Tibial nerve (tissue), 4 donors: ENCODE data around the gene ATG7. TPM values are rescaled to one million over a fixed set of nuclear protein-coding genes. Genes with fewer than 3 reads are reported as not detected.
A peak's percentile ranks its signal among the peaks of the same experiment; 100 is the strongest.

Experiments
- DNase-seq, 2 donors: peaks; one replicate each; pipeline ENCODE4 v3.0.0-alpha.2; 2019; ENCODE audit warnings: low spot score in 2 of 2
- H3K27ac ChIP-seq, 4 donors: fragments of 200-600 bp; sonication (generic) in 3 of 4; one replicate each; pipeline ENCODE4 v1.5.1; 2017 to 2019; ENCODE audit warnings: mild to moderate bottlenecking in 1 of 4
- H3K27me3 ChIP-seq, 2 donors: fragments of 200-600 bp; sonication (generic) in 1 of 2; one replicate each; pipeline versions ENCODE4 v1.5.1 to v1.6.0; 2017 to 2019
- H3K36me3 ChIP-seq, 3 donors: fragments of 200-600 bp; sonication (generic); one replicate each; pipeline ENCODE4 v1.5.1; 2018 to 2019
- H3K4me1 ChIP-seq, 4 donors: fragments of 200-600 bp; sonication (generic) in 3 of 4; one replicate each; pipeline ENCODE4 v1.5.1; 2017 to 2019
- H3K4me3 ChIP-seq, 4 donors: fragments of 200-600 bp; sonication (generic) in 3 of 4; one replicate each; pipeline ENCODE4 v1.5.1; 2017 to 2019; ENCODE audit warnings: mild to moderate bottlenecking in 1 of 4, moderate library complexity in 1 of 4
- H3K9me3 ChIP-seq, 4 donors: fragments of 200-600 bp; sonication (generic) in 3 of 4; one replicate each; pipeline ENCODE4 v1.5.1; 2017 to 2019
- CTCF ChIP-seq, 5 experiments: fragments of 200-600 bp in 3 of 5; fragments of 450-650 bp in 2 of 5; sonication (generic) in 3 of 5; IDR thresholded peaks; one replicate each; pipeline ENCODE4 v1.5.1; 2016 to 2019; ENCODE audit warnings: antibody characterized with exemption in 5 of 5, mild to moderate bottlenecking in 3 of 5, moderate library complexity in 2 of 5
- EP300 ChIP-seq, 2 donors: sonication (generic); formaldehyde crosslinking; IDR thresholded peaks; one replicate each; pipeline ENCODE4 v1.6.1; 2017; ENCODE audit warnings: antibody characterized with exemption in 2 of 2, mild to moderate bottlenecking in 1 of 2
- POLR2A ChIP-seq, 2 donors: fragments of 450-650 bp; IDR thresholded peaks; one replicate each; pipeline ENCODE4 v1.6.1; 2017; ENCODE audit warnings: antibody characterized with exemption in 2 of 2, mild to moderate bottlenecking in 2 of 2, moderate library complexity in 2 of 2
- WGBS, 2 donors: methylation state at CpG; one replicate each; pipeline ENCODE4 v1.1.5; 2018; 5-methylcytosine and 5-hydroxymethylcytosine counted together
- total RNA-seq, 4 donors: library from RNA; depleted of rRNA; stranded (reverse); fragments of >200 nt; gene quantifications; one replicate each; pipeline ENCODE4 v1.1.0, GENCODE V29; 2016

The ATG7 gene
- total RNA-seq, 4 donors from 2014 or later, result 71.0 to 94.0 (median 76.2) TPM

GRCh38 chr3:11546657-11547302 lies 274.6 kb downstream of the ATG7 start:
- H3K4me1 ChIP-seq, result peaks cover 0 to 27% (median 10%) of the 10 kb centered on the region in 4 donors
- no peak overlapping the region for H3K4me3 ChIP-seq
- no peaks in the 10 kb centered on the region for H3K27me3 ChIP-seq
- peak overlapping the region in 2 of 4 donors; percentile 8 to 20 for H3K27ac ChIP-seq
- H3K9me3 ChIP-seq, result no peaks in the 10 kb centered on the region
- peak in 1 of 2 donors; percentile 3 for DNase-seq
- H3K36me3 ChIP-seq, result peaks cover 0 to 10% (median 0%) of the 10 kb centered on the region in 3 donors
- TF ChIP-seq EP300 (IDR thresholded peaks at IDR 0.05) (no peak), CTCF (IDR thresholded peaks at IDR 0.05) (no peak), POLR2A (IDR thresholded peaks at IDR 0.05) (no peak)
- WGBS, 2 donors, result 89 to 90% methylated on average over 9 of the region's 9 CpGs

GRCh38 chr3:11547498-11547897 lies 275.3 kb downstream of the ATG7 start:
- Histone ChIP-seq H3K27me3 (no peaks in the 10 kb centered on the region), H3K4me1 (peaks cover 0 to 28% (median 11%) of the 10 kb centered on the region in 4 donors), H3K36me3 (peaks cover 0 to 10% (median 0%) of the 10 kb centered on the region in 3 donors), H3K4me3 (no peak overlapping the region), H3K27ac (no peak overlapping the region), H3K9me3 (no peaks in the 10 kb centered on the region)
- WGBS, 2 donors, result 88 to 95% methylated on average over 2 of the region's 2 CpGs
- DNase-seq, result no peak
- TF ChIP-seq CTCF (IDR thresholded peaks at IDR 0.05) (no peak), EP300 (IDR thresholded peaks at IDR 0.05) (no peak), POLR2A (IDR thresholded peaks at IDR 0.05) (no peak)

GRCh38 chr3:11548721-11549131 lies 276.5 kb downstream of the ATG7 start:
- TF ChIP-seq EP300 (IDR thresholded peaks at IDR 0.05), result no peak
- no peak for TF ChIP-seq POLR2A (IDR thresholded peaks at IDR 0.05)
- no peak for TF ChIP-seq CTCF (IDR thresholded peaks at IDR 0.05)
- no peak for DNase-seq
- Histone ChIP-seq H3K9me3 (no peaks in the 10 kb centered on the region), H3K4me3 (no peak overlapping the region), H3K4me1 (peaks cover 0 to 37% (median 21%) of the 10 kb centered on the region in 4 donors), H3K27ac (peak overlapping the region in 1 of 4 donors; percentile 21), H3K27me3 (no peaks in the 10 kb centered on the region), H3K36me3 (peaks cover 0 to 10% (median 0%) of the 10 kb centered on the region in 3 donors)
- WGBS, 2 donors, result 47 to 54% methylated on average over 7 of the region's 7 CpGs

GRCh38 chr3:11549580-11550140 lies 277.5 kb downstream of the ATG7 start:
- Histone ChIP-seq H3K9me3 (no peaks in the 10 kb centered on the region), H3K4me1 (peaks cover 0 to 37% (median 24%) of the 10 kb centered on the region in 4 donors), H3K27me3 (no peaks in the 10 kb centered on the region), H3K27ac (peak overlapping the region in 1 of 4 donors; percentile 21), H3K4me3 (no peak overlapping the region), H3K36me3 (peaks cover 0 to 16% (median 0%) of the 10 kb centered on the region in 3 donors)
- 68 to 80% methylated on average over 9 of the region's 9 CpGs for WGBS, 2 donors
- no peak for DNase-seq
- no peak for TF ChIP-seq POLR2A (IDR thresholded peaks at IDR 0.05)
- TF ChIP-seq CTCF (IDR thresholded peaks at IDR 0.05), result no peak
- TF ChIP-seq EP300 (IDR thresholded peaks at IDR 0.05), result no peak

GRCh38 chr3:11551036-11551435 lies 278.8 kb downstream of the ATG7 start:
- H3K9me3 ChIP-seq, result no peaks in the 10 kb centered on the region
- H3K27ac ChIP-seq, result peak overlapping the region in 2 of 4 donors; percentile 64 to 74
- WGBS, 2 donors, result 69 to 71% methylated on average over 17 of the region's 17 CpGs
- H3K27me3 ChIP-seq, result no peaks in the 10 kb centered on the region
- H3K36me3 ChIP-seq, result peaks cover 0 to 25% (median 0%) of the 10 kb centered on the region in 3 donors
- H3K4me1 ChIP-seq, result peaks cover 0 to 39% (median 33%) of the 10 kb centered on the region in 4 donors
- TF ChIP-seq CTCF (IDR thresholded peaks at IDR 0.05) (no peak), EP300 (IDR thresholded peaks at IDR 0.05) (peak in 1 of 2 donors; percentile 19)
- DNase-seq, result no peak
- no peak overlapping the region for H3K4me3 ChIP-seq
